T-helper 17 cell (primary cell): Measurements from ENCODE around the gene AUTS2. TPM values are rescaled to one million over a fixed set of nuclear protein-coding genes. Genes with fewer than 3 reads are reported as not detected.

Source experiments
- ATAC-seq: fragments of 150-1000 bp; cut with Tn5 transposase; 2 replicates; pipeline ENCODE4 v1.10.0; 2021; ENCODE audit warnings: mild to moderate bottlenecking, moderate library complexity
- DNase-seq, 3 donors: peaks; one replicate each; pipeline versions ENCODE4 v3.0.0 to v3.0.0-alpha.2; 2020 to 2021
- H3K9me3 ChIP-seq: one replicate; pipeline ENCODE4 v1.7.0; 2013; ENCODE audit warnings: low read length, mild to moderate bottlenecking; ENCODE audit not compliant: control insufficient read depth, poor library complexity, severe bottlenecking
- H3K27ac Mint-ChIP-seq: one replicate; pipeline ENCODE4 v1.8.0; 2022; ENCODE audit warnings: mild to moderate bottlenecking, moderate library complexity, mixed read lengths
- H3K27me3 Mint-ChIP-seq: one replicate; pipeline ENCODE4 v1.8.0; 2022; ENCODE audit warnings: mixed read lengths
- H3K36me3 Mint-ChIP-seq: one replicate; pipeline ENCODE4 v1.8.0; 2022; ENCODE audit warnings: low read depth, mixed read lengths
- H3K4me1 Mint-ChIP-seq: one replicate; pipeline ENCODE4 v1.8.0; 2022; ENCODE audit warnings: mild to moderate bottlenecking, mixed read lengths
- H3K4me3 Mint-ChIP-seq: one replicate; pipeline ENCODE4 v1.8.0; 2022; ENCODE audit warnings: mild to moderate bottlenecking, moderate library complexity, mixed read lengths
- total RNA-seq, 4 donors: library from RNA in 2 of 4; stranded (reverse) in 2 of 4; gene quantifications; one replicate each; pipeline ENCODE4 v1.2.3 and lab custom pipeline; 2022 to 2026

Gene AUTS2
- total RNA-seq, 2 donors from 2014 or later = 84.2 to 89.5 TPM

- Mint-ChIP-seq H3K27me3 (peaks cover 18% of the 10 kb centered on the region), H3K36me3 (no peaks in the 10 kb centered on the region), H3K27ac (no peak overlapping the region), H3K4me1 (peaks cover 2% of the 10 kb centered on the region), H3K4me3 (no peak overlapping the region)
- H3K9me3 ChIP-seq = no peaks in the 10 kb centered on the region
- ATAC-seq = no peak
- DNase-seq = no peak
Observed at GRCh38 chr7:69622014-69622835, 23.9 kb downstream of the AUTS2 start.

- Mint-ChIP-seq H3K4me1 (peaks cover 2% of the 10 kb centered on the region), H3K27ac (no peak overlapping the region), H3K4me3 (no peak overlapping the region), H3K27me3 (peaks cover 18% of the 10 kb centered on the region), H3K36me3 (no peaks in the 10 kb centered on the region)
- no peak for DNase-seq
- no peak for ATAC-seq
- no peaks in the 10 kb centered on the region for H3K9me3 ChIP-seq
Observed at GRCh38 chr7:69622960-69623359, 24.7 kb downstream of the AUTS2 start.

- H3K4me3 Mint-ChIP-seq = no peak overlapping the region
- DNase-seq (no peak), ATAC-seq (no peak)
- no peaks in the 10 kb centered on the region for H3K9me3 ChIP-seq
- no peak overlapping the region for H3K27ac Mint-ChIP-seq
- peaks cover 16% of the 10 kb centered on the region for H3K27me3 Mint-ChIP-seq
- H3K4me1 Mint-ChIP-seq = peaks cover 2% of the 10 kb centered on the region
- no peaks in the 10 kb centered on the region for H3K36me3 Mint-ChIP-seq
Observed at GRCh38 chr7:69624435-69625230, 26.4 kb downstream of the AUTS2 start.

- Mint-ChIP-seq H3K36me3 (no peaks in the 10 kb centered on the region), H3K4me3 (no peak overlapping the region), H3K27me3 (peaks cover 14% of the 10 kb centered on the region), H3K27ac (no peak overlapping the region), H3K4me1 (peaks cover under 1% of the 10 kb centered on the region)
- ATAC-seq (no peak), DNase-seq (no peak)
- no peaks in the 10 kb centered on the region for H3K9me3 ChIP-seq
Observed at GRCh38 chr7:69625238-69625637, 27.0 kb downstream of the AUTS2 start.

- Mint-ChIP-seq H3K27me3 (peaks cover 14% of the 10 kb centered on the region), H3K27ac (no peak overlapping the region), H3K4me1 (no peaks in the 10 kb centered on the region), H3K4me3 (no peak overlapping the region), H3K36me3 (no peaks in the 10 kb centered on the region)
- no peaks in the 10 kb centered on the region for H3K9me3 ChIP-seq
- ATAC-seq (no peak), DNase-seq (no peak)
Observed at GRCh38 chr7:69625798-69626197, 27.5 kb downstream of the AUTS2 start.

- Mint-ChIP-seq H3K4me3 (no peak overlapping the region), H3K27ac (no peak overlapping the region), H3K4me1 (no peaks in the 10 kb centered on the region), H3K27me3 (no peaks in the 10 kb centered on the region), H3K36me3 (no peaks in the 10 kb centered on the region)
- no peaks in the 10 kb centered on the region for H3K9me3 ChIP-seq
- DNase-seq (no peak), ATAC-seq (no peak)
Observed at GRCh38 chr7:69630292-69630691, 32.0 kb downstream of the AUTS2 start.

- Mint-ChIP-seq H3K27me3 (no peaks in the 10 kb centered on the region), H3K36me3 (no peaks in the 10 kb centered on the region), H3K4me1 (no peaks in the 10 kb centered on the region), H3K27ac (no peak overlapping the region), H3K4me3 (no peak overlapping the region)
- ATAC-seq = no peak
- no peaks in the 10 kb centered on the region for H3K9me3 ChIP-seq
- no peak for DNase-seq
Observed at GRCh38 chr7:69631131-69631530, 32.9 kb downstream of the AUTS2 start.

- no peaks in the 10 kb centered on the region for H3K27me3 Mint-ChIP-seq
- no peaks in the 10 kb centered on the region for H3K4me1 Mint-ChIP-seq
- no peaks in the 10 kb centered on the region for H3K9me3 ChIP-seq
- no peak for DNase-seq
- no peak overlapping the region for H3K4me3 Mint-ChIP-seq
- ATAC-seq = no peak
- H3K36me3 Mint-ChIP-seq = no peaks in the 10 kb centered on the region
- no peak overlapping the region for H3K27ac Mint-ChIP-seq
Observed at GRCh38 chr7:69632280-69632679, 34.0 kb downstream of the AUTS2 start.

- no peak overlapping the region for H3K4me3 Mint-ChIP-seq
- no peaks in the 10 kb centered on the region for H3K27me3 Mint-ChIP-seq
Observed at GRCh38 chr7:69633122-69633831, 35.0 kb downstream of the AUTS2 start.

GRCh38 chr7:69635555-69636185, 37.4 kb downstream of the AUTS2 start:
- no peak for ATAC-seq
- Mint-ChIP-seq H3K4me1 (no peaks in the 10 kb centered on the region), H3K27me3 (no peaks in the 10 kb centered on the region), H3K4me3 (no peak overlapping the region), H3K27ac (no peak overlapping the region), H3K36me3 (no peaks in the 10 kb centered on the region)
- H3K9me3 ChIP-seq = no peaks in the 10 kb centered on the region
- no peak for DNase-seq

More at GRCh38 chr7:69633122-69633831, 35.0 kb downstream of the AUTS2 start:
- Mint-ChIP-seq H3K27ac (no peak overlapping the region), H3K4me1 (no peaks in the 10 kb centered on the region), H3K36me3 (no peaks in the 10 kb centered on the region)
- DNase-seq (no peak), ATAC-seq (no peak)
- H3K9me3 ChIP-seq = no peaks in the 10 kb centered on the region

GRCh38 chr7:69638674-69639073, 40.4 kb downstream of the AUTS2 start:
- Mint-ChIP-seq H3K4me1 (no peaks in the 10 kb centered on the region), H3K27ac (no peak overlapping the region), H3K27me3 (no peaks in the 10 kb centered on the region), H3K36me3 (no peaks in the 10 kb centered on the region), H3K4me3 (no peak overlapping the region)
- DNase-seq = no peak
- no peak for ATAC-seq
- H3K9me3 ChIP-seq = no peaks in the 10 kb centered on the region

- no peaks in the 10 kb centered on the region for H3K9me3 ChIP-seq
- ATAC-seq = no peak
- no peaks in the 10 kb centered on the region for H3K36me3 Mint-ChIP-seq
- no peaks in the 10 kb centered on the region for H3K4me1 Mint-ChIP-seq
- no peak overlapping the region for H3K4me3 Mint-ChIP-seq
- no peak for DNase-seq
- H3K27ac Mint-ChIP-seq = no peak overlapping the region
- H3K27me3 Mint-ChIP-seq = no peaks in the 10 kb centered on the region
Observed at GRCh38 chr7:69640216-69640615, 41.9 kb downstream of the AUTS2 start.
